Fibroblast of skin of left biceps (primary cell): ENCODE results near the gene PFDN1.
A peak's percentile ranks its signal among the peaks of the same experiment; 100 is the strongest.
"Not testable (repeated sequence)": the region's sequence is repeated elsewhere in the genome, so short reads cannot be mapped to it uniquely, and the experiment has no call there.

Experiments used
- DNase-seq, 2 experiments: peaks; one replicate each; pipeline ENCODE4 v3.0.0-alpha.2; 2013; ENCODE audit warnings: low read depth in 2 of 2

The PFDN1 gene

DNA sequence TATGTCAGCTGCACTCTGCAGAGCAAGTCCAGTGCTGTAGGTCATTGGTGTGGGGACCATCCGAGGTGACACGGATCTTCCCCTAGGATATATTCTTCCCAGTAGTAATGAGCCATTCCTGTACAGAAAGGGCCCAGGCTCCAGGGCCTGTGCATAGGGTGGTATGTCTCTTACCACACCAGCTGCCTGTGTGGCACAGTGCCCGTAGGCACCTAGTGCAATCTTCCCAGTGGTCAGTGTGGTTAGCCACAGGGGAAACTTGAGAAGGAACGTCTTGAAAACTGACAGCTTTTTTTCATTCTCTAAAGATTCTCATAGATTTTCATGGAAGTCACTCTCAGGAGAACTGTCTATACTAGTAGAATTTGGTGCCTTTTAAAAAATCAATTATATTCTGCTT lies 88.1 kb downstream of the PFDN1 start:
- peak in 1 of 2 experiments; percentile 15 for DNase-seq

DNA sequence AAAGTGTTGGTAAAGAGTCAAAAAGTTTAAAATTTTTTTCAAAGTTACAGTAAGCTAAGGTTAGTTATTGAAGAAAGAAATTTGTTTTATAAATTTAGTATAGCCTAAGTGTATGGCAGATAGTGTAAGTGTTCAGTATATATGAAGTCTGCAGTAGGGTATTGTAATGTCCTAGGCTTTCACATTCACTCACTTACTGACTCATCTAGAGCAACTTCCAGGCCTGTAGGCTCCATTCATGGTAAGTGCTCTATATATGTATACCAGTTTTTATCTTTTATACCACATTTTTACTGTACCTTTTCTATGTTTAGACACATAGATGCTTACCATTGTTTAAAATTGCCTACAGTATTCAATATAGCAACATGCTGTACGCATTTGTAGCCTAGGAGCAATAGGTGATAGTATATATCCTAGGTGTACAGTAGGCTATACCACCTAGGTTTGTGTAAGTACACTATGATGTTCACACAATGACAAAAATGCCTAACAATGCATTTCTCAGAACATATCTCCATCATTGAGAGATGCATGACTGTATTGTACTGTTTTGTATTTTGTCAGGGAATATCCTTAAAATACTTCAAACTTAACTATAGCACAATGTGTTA lies 89.4 kb downstream of the PFDN1 start:
- no peak for DNase-seq

DNA sequence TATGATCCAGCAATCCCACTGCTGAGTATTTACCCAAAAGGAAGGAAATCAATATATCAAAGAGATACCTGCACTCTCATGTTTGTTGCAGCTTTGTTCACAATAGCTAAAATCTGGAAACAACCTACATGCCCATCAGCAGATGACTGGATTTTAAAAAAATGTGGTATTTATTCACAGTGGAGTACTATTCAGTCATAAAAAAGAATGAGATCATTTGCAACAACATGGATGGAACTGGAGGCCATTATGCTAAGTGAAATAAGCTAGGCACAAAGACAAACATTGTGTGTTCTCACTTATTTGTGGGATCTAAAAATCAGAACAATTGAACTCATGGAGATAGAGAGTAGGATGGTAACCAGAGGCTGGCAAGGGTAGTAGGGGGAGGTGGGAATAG lies 94.8 kb downstream of the PFDN1 start:
- no peak for DNase-seq

DNA sequence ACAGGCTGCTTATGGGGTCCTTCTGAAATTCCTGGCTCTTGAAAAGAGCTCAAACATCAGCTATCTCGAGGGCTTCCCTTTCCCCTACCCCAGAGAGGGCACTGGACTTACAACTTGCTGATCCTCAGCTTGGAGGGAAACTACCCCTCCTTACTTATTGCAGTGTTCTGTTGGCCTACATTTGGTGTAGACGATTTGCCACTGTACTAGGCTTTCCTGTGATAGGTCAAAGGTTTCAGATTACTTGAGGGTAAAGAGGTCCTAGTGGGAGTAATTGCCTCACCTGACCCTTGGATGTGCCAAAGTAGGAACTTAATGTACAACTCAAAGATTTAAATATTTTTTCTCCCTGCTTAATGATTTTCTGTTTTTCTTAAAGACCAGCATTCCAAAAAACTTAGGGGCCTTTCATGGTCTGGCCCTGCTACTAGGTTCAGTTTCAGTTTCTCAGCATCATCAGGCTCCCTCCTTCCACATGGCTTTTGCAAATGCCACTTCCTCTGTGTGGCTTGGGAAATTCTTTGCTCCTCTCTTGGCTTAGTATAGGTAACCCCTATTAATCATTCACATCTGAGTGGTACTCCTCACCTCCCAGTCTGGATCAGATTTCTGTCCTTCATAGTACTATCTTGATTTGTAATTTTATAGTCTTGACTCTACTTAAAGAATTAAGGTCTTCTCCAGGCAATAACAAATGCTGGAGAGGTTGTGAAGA lies 95.5 kb downstream of the PFDN1 start:
- no peak for DNase-seq

GRCh38 chr5:140205952-140206351 lies 96.9 kb downstream of the PFDN1 start:
- no peak for DNase-seq

DNA sequence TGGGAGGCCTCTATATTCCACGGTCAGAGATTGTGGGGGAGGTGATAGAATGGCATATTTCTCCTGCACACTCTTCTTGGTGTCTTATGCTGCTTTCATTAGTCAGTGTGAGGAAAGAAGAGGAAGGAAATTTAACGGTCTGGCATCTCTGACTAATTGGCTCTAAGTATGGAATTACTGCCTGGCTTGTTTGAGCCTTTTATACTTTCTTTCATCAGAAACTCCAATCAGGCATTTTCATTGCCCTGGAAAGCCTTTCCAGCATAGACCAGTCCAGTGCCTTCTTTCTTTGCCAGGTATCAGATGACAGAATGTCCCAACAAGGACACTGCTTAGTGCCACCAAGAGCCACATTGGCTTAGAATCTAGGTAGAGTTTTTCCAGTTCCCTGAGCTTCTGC lies 97.7 kb downstream of the PFDN1 start:
- DNase-seq: no peak

GRCh38 chr5:140202610-140203009 lies 100.3 kb downstream of the PFDN1 start:
- DNase-seq: no peak

DNA sequence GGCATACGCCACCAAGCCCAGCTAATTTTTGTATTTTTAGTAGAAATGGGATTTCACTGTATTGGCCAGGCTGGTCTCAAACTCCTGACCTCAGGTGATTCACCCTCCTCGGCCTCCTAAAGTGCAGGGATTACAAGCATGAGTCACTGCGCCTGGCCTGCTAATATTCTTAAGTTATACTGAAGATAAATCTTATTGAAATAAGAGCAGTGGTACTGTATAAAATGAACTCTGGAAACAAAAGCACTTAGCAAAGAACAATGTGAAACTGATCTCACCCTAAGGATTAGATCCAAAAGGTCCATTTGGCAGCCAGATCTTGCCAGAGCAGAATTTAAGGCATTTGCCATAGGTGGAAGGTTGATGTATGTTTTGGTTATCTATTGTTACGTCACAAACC lies 100.8 kb downstream of the PFDN1 start:
- DNase-seq: no peak

DNA sequence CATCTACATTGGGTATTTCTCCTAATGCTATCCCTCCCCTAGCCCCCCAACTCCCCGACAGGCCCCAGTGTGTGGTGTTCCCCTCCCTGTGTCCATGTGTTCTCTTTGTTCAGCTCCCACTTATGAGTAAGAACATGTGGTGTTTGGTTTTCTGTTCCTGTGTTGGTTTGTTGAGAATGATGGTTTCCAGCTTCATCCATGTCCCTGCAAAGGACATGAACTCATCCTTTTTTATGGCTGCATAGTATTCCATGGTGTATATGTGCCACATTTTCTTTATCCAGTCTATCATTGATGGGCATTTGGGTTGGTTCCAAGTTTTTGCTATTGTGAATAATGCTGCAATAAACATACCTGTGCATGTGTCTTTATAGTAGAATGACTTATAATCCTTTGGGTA lies 104.0 kb downstream of the PFDN1 start:
- not testable (repeated sequence) for DNase-seq

GRCh38 chr5:140197023-140197422 lies 105.9 kb downstream of the PFDN1 start:
- DNase-seq: no peak

GRCh38 chr5:140196115-140196814 lies 106.6 kb downstream of the PFDN1 start:
- DNase-seq: no peak
